Loucy (cell line): Measurements from ENCODE around the gene FOXK2.

ENCODE experiments used
- CTCF ChIP-seq: fragments of 200-600 bp; sonication (generic); conservative IDR thresholded peaks from 2 replicates; pipeline ENCODE4 v1.5.1; 2014; ENCODE audit warnings: mild to moderate bottlenecking, antibody characterized with exemption, low read length
- EZH2phosphoT487 ChIP-seq: fragments of 200-600 bp; IDR thresholded peaks from 2 replicates; pipeline ENCODE4 v1.6.1; 2018; ENCODE audit warnings: antibody characterized with exemption, mild to moderate bottlenecking, moderate library complexity, borderline replicate concordance

DNA sequence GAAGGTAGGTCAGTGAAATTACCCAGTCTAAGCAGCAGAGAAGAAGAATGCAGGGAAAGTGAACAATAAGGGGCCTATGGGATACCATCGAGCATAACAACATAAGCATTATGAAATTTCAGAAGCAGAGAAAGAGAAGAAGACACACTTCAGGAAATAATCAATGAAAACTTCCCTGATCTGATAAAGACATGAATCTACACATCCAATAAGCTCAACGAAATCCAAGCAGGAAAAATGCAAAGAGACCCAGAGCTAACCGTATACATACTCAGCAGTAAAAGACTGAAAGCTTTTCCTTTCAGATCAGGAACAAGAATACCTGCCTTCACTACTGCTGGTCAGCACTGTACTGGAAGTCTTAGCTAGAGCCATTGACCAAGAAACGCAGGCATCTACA is 90.1 kb downstream of the FOXK2 start:
- no peak for TF ChIP-seq CTCF
- no peak for TF ChIP-seq EZH2phosphoT487
